GM10847 (cell line): ENCODE measurements around the gene LRIF1.

Source experiments
- POLR2A ChIP-seq: IDR thresholded peaks from 2 replicates; pipeline ENCODE4 v1.6.1; 2011; ENCODE audit not compliant: insufficient read length; ENCODE audit errors: extremely low read depth

Gene LRIF1

GRCh38 chr1:110957798-110958197, 5.9 kb downstream of the LRIF1 start:
- TF ChIP-seq POLR2A: no peak

DNA sequence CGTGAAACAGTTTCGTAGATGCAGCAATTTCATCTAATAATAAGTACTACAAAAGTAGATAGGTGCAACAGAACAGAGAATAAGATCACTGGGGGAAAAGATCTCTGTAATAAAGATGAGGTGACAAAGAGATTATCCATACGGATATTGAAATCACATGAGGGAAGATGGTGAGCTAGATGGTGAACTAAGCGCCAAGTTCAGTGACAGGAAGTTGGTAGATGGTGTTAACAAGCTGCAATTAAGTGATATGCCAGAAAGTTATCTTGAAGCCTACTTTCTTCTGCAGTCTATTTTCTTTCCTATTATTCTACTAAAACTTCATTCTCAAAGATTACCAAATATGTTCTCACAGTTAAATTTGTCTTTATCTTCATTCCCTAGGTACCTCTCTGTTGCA, 7.1 kb downstream of the LRIF1 start:
- no peak for TF ChIP-seq POLR2A

GRCh38 chr1:110953031-110953430, 10.7 kb downstream of the LRIF1 start:
- TF ChIP-seq POLR2A: no peak

GRCh38 chr1:110952031-110952430, 11.7 kb downstream of the LRIF1 start:
- no peak for TF ChIP-seq POLR2A

DNA sequence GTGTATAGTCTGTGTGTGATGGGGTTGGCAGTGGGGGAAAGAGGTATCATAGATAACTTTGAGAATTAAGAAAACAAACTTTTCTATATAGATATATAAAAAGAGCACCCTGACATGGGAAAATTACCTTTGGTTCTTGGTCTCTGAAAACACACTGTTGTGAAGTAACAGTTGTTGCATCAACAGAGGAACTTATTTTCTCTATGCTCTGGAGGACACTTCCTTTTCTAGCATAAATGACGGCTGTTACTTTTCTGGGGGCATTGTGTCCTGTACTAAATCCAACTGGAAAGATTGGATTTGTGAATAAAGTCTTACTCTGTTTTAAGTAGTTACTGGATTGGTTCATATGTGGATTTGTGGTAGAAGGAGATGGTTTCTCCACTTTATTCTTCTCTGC, 12.6 kb downstream of the LRIF1 start:
- TF ChIP-seq POLR2A: no peak

DNA sequence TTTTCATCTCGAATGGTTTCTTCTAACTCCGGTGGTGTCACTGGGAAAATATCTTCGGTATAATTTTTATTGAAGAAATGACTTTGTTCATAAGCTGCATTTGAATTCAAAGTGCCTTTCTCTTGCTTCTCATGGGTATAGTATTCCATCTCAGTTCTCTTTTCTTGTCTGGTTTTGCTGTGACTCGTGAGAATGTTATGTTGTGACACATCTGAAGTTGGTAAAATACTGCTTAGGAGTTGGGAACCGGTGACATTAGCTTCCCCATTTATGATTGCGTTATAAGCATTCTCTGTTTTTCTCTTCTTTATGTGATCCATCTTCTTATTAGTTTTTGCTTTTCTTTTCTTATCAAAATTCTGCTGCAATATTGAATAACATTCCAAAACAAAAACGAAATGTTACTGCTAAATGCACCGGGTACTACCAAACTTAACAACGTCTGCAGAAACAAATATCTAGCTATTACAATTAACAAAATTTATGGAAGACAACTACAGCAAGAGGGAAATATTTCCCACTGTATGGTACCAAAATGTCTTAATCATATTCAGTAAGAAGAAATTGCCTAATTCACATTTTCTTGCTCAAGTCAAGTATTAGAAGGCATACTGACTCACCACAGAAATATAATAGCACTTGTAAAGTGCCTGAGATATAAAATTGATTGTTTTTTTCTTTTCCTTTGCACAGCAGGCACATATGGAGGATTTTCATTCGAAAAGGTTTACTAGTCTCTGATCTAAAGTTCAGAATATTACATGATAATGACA, 15.5 kb downstream of the LRIF1 start:
- no peak for TF ChIP-seq POLR2A

GRCh38 chr1:110945626-110946025, 18.1 kb downstream of the LRIF1 start:
- no peak for TF ChIP-seq POLR2A

GRCh38 chr1:110944806-110945205, 18.9 kb downstream of the LRIF1 start:
- TF ChIP-seq POLR2A: no peak

GRCh38 chr1:110936567-110936966, 27.2 kb downstream of the LRIF1 start:
- no peak for TF ChIP-seq POLR2A

DNA sequence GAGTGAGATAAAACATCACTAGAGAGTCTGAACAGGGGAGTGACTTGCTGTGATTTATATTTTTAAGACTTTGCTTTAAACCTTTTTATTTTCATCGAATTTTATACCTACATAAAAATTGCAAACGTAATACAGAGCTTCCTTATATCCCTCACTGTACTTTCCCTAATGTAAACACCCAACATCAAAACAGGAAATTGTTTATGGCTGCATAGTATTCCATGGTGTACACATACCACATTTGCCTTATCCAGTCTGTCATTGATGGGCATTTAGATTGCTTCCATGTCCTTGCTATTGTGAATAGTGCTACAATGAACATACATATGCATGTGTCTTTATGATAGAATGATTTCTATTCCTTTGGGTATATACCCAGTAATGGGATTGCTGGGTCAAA, 34.8 kb downstream of the LRIF1 start:
- no peak for TF ChIP-seq POLR2A

GRCh38 chr1:110928191-110928590, 35.5 kb downstream of the LRIF1 start:
- TF ChIP-seq POLR2A: no peak

DNA sequence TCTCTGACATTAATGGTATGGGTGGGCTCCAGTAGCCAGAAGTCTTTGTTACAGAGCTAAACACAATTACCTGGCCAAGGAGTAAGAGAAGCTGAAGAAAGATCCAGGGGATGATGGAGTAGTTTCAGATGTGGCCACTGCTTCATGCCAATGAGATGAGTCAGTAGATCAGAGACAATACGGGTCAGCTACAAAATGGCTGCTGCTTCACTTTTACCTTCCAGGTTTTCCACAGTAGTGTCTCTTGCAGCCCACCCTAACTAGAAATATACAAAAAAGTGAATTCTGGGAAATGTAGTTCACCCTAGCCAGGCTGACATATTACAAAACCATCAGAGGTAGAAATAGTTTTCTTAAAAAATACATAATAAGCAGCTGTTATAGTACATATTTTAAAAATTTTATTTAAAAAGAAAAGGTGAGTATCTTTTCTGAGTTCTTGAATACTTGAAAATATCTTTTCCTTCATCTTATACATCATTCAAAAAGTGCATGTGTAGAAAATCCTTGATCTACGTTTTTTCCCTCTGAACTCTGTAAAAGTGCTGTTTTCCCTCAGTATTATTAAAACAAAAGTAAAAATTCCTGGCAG, 36.1 kb downstream of the LRIF1 start:
- no peak for TF ChIP-seq POLR2A

DNA sequence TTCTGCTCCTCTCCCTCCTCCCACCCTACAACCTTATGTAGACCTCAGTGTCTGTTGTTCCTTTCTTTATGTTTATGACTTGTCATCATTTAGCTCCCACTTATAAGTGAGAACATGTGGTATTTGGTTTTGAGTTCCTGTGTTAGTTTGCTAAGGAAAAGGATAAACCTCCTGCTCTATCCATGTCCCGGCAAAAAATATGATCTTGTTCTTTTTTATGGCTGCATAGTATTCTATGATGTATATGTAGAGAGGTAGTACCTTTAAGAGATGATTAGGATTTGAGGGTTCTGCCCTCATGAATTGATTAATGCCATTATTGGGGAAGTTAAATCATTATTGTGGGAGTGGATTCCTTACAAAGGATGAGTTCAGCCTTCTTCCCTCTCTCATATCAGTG, 41.8 kb downstream of the LRIF1 start:
- TF ChIP-seq POLR2A: no peak

DNA sequence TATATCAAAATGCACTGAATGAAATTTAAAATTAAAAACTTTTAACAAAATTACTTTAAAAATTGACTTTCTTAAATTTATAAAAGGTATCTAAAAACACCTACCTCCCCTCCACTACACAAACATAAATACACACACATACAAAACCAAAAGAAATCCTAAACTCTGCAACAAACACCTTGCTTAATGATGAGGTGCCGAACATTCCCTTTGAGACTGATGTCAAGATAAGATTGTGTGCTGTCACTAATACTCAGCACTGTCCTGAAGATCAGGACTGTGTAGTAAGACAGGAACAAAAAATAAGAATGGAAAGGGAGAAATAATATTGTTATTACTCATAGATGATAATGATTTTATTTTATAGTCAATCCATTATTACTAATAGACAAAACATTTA, 45.7 kb downstream of the LRIF1 start:
- TF ChIP-seq POLR2A: no peak

DNA sequence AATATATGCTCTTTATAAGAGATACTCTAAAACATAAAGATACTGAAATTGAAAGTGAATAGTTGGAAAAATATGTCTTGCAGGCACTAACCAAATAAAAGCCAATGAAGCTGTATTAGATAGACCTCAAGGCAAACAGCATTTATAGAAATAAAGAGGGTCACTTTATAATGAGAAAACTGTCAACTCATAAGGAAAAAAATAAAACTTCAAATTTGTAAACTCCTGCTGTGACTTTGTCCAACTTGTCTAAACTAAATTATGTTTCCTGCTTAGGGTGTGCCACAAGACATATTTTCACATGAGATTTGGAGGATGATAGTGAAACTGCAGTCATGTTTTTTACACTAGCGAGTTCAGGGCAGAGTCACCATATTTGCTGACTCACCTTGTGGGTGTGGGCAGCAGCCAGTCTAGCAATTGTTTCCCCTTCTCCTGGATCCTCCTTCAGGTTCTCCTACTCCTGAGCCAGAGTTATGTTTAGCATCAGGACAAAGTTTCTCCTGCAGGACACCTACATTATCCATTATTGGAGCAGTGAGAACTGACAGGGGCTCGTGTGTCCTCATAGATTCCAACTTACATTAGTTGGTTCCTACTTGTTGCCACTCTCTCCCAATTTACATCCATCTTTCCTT, 46.9 kb downstream of the LRIF1 start:
- TF ChIP-seq POLR2A: no peak

GRCh38 chr1:110916274-110916668, 47.5 kb downstream of the LRIF1 start:
- no peak for TF ChIP-seq POLR2A
